Loucy (cell line): ENCODE data around the gene EEFSEC.

Experiments
- EZH2phosphoT487 ChIP-seq: fragments of 200-600 bp; IDR thresholded peaks from 2 replicates; pipeline ENCODE4 v1.6.1; 2018; ENCODE audit warnings: antibody characterized with exemption, mild to moderate bottlenecking, moderate library complexity, borderline replicate concordance
- TF ChIP-seq, protein P1 (sequence below): fragments of 200-600 bp; sonication (generic); conservative IDR thresholded peaks from 2 replicates; pipeline ENCODE4 v1.5.1; 2014; ENCODE audit warnings: mild to moderate bottlenecking, antibody characterized with exemption, low read length

GRCh38 chr3:128316481-128316891 lies 163.2 kb downstream of the EEFSEC start:
- TF ChIP-seq, protein P1, sequence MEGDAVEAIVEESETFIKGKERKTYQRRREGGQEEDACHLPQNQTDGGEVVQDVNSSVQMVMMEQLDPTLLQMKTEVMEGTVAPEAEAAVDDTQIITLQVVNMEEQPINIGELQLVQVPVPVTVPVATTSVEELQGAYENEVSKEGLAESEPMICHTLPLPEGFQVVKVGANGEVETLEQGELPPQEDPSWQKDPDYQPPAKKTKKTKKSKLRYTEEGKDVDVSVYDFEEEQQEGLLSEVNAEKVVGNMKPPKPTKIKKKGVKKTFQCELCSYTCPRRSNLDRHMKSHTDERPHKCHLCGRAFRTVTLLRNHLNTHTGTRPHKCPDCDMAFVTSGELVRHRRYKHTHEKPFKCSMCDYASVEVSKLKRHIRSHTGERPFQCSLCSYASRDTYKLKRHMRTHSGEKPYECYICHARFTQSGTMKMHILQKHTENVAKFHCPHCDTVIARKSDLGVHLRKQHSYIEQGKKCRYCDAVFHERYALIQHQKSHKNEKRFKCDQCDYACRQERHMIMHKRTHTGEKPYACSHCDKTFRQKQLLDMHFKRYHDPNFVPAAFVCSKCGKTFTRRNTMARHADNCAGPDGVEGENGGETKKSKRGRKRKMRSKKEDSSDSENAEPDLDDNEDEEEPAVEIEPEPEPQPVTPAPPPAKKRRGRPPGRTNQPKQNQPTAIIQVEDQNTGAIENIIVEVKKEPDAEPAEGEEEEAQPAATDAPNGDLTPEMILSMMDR: no peak
- no peak for TF ChIP-seq EZH2phosphoT487
